ENCODE results near the gene PFKL. TPM values are rescaled to one million over a fixed set of nuclear protein-coding genes. Genes with fewer than 3 reads are reported as not detected.

The PFKL gene
- total RNA-seq, 1 experiment from 2014 or later, result 134 TPM

- TF ChIP-seq JAZF1 (CRISPR knock-in tag; IDR thresholded peaks at IDR 0.05) (no peak), KAT7 (CRISPR knock-in tag; IDR thresholded peaks at IDR 0.05; ENCODE audit: borderline replicate concordance) (no peak), IRF2 (CRISPR knock-in tag; IDR thresholded peaks at IDR 0.05; ENCODE audit: borderline replicate concordance, low read depth) (no peak), STAT6 (CRISPR knock-in tag; conservative IDR thresholded peaks at IDR 0.05; ENCODE audit: low read depth) (no peak), ZNF512 (CRISPR knock-in tag; IDR thresholded peaks at IDR 0.05; ENCODE audit: borderline replicate concordance) (no peak), CTCF (IDR thresholded peaks at IDR 0.05) (no peak), ZNF121 (CRISPR knock-in tag; IDR thresholded peaks at IDR 0.05) (no peak), ZNF138 (CRISPR knock-in tag; conservative IDR thresholded peaks at IDR 0.05) (no peak), HMGA2 (CRISPR knock-in tag; IDR thresholded peaks at IDR 0.05) (no peak), ZNF219 (CRISPR knock-in tag; IDR thresholded peaks at IDR 0.05; ENCODE audit: borderline replicate concordance) (no peak), MXD4 (CRISPR knock-in tag; IDR thresholded peaks at IDR 0.05; ENCODE audit: borderline replicate concordance) (no peak)
- TF ChIP-seq, protein P1, sequence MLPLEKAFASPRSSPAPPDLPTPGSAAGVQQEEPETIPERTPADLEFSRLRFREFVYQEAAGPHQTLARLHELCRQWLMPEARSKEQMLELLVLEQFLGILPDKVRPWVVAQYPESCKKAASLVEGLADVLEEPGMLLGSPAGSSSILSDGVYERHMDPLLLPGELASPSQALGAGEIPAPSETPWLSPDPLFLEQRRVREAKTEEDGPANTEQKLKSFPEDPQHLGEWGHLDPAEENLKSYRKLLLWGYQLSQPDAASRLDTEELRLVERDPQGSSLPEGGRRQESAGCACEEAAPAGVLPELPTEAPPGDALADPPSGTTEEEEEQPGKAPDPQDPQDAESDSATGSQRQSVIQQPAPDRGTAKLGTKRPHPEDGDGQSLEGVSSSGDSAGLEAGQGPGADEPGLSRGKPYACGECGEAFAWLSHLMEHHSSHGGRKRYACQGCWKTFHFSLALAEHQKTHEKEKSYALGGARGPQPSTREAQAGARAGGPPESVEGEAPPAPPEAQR (CRISPR knock-in tag; IDR thresholded peaks at IDR 0.05), result no peak
These were observed 57.4 kb downstream of the PFKL start (continued) for GRCh38 chr21:44357064-44357837.

DNA sequence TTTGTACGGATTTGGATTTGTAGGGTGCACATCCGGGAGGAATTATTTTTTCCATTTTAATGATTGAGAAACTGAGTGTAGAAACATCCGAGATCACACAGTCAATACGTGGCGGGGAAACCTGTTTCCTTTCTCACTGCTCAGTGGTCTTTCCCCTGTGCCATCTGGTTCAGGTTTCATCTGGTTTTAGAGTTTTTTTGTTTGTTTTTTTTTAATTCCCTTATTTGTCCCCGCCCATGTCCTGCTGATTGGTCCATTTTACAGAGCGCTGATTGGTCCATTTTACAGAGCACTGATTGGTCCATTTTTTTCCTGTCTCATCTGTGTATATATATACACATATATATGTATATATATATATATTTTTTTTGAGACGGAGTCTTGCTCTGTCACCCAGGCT is 59.5 kb downstream of the PFKL start:
- H3K9me3 Mint-ChIP-seq, result peaks cover 20% of the 10 kb centered on the region
- DNase-seq (ENCODE audit: low spot score), result no peak
- H3K36me3 Mint-ChIP-seq, result peaks cover 3% of the 10 kb centered on the region; the same call in 1 of the 2 replicates
- ChIA-PET CTCF (no interaction called here), POLR2A (no interaction called here)
- peaks cover 7% of the 10 kb centered on the region; the same call in 1 of the 2 replicates for H3K27me3 Mint-ChIP-seq (ENCODE audit: low read depth)
- ATAC-seq, result no peak
- no peak overlapping the region for H3K27ac Mint-ChIP-seq
- H3K4me3 Mint-ChIP-seq, result no peak overlapping the region
- H3K4me1 Mint-ChIP-seq, result no peaks in the 10 kb centered on the region
- TF ChIP-seq ESRRA (CRISPR knock-in tag; IDR thresholded peaks at IDR 0.05; ENCODE audit: borderline replicate concordance) (no peak), ZNF263 (CRISPR knock-in tag; IDR thresholded peaks at IDR 0.05; ENCODE audit: low read depth) (no peak), RELA (CRISPR knock-in tag; IDR thresholded peaks at IDR 0.05; ENCODE audit: borderline replicate concordance) (no peak), SP1 (CRISPR knock-in tag; conservative IDR thresholded peaks at IDR 0.05) (no peak), ZNF416 (CRISPR knock-in tag; IDR thresholded peaks at IDR 0.05) (no peak)

Data from WTC11 (cell line).